Activated T-cell treated with anti-CD3 and anti-CD28 coated beads for 48 hours (primary cell): ENCODE results near the gene ECE2.

ENCODE experiments used
- DNase-seq: peaks from one replicate; pipeline ENCODE4 v3.0.0-alpha.2; 2020; ENCODE audit warnings: low read depth

Gene ECE2

DNA sequence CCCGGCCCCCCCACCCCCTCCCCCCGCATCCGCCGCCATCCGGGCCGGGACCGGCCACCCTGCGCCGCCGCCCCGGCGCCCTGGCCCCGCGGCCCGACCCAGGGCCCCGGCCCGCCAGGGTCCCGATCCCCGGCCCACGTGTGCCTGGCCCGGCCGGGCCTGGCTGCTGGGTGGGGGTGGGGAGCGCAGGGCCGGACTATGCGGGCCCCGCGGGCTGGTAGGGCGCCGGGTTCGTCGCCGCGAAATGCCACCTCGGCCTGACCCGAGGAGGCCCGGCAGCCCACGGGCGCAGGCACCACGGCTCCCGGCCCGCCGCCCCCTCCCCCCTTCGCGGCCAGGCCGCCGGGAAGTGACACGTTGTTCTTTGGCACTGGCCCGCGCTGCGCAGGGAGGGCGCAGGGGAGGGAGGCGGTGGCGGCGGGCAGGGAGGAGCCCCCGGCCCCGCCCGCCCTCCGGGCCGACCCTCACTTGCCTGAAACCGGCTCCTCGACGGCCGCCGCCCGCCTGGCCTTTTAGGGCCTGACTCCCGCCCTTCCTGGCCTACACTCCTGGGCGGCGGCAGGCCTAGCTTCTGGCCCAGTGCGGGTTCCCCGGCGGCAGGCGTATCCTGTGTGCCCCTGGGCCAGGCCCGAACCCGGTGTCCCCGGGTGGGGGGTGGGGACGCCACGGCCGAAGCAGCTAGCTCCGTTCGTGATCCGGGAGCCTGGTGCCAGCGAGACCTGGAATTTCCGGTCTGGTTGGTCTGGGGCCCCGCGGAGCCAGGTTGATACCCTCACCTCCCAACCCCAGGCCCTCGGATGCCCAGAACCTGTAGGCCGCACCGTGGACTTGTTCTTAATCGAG is 39.1 kb downstream of the ECE2 start:
- DNase-seq = peak; percentile 50

DNA sequence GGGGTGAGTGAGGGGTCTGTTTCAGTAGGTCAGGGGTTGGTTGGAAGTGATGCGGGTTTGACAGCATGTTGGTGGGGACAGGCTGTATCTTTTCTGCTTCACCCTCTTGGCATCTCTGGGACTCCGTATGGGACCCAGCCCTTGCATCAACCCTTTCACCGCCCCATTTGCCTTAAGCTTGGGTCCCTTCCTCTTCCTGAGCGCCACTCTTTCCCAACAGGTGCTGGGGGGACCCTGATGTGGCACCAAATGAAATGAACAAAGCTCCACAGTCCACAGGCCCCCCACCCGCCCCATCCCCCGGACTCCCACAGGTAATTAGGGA is 39.7 kb downstream of the ECE2 start:
- no peak for DNase-seq

GRCh38 chr3:184315871-184316661 is 40.2 kb downstream of the ECE2 start:
- DNase-seq = no peak

DNA sequence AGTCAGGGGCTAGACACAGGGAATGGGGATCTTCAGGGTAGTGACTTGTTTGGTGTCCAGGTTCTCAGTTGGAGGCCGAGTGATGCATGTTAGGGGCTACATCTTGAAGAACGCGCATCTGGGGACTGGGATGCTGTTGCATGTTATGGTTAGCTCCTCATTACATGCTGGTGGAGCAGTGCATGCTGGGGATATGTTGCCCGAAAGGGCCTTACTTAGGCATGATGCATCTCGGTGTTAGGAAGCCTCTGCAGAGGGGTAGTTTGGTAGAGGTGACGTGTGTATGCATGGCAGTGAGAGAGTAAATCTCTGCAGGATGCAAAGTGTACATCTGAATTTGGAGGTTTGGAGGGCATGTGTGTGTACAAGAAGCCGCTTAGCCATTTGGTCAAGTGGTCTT is 41.0 kb downstream of the ECE2 start:
- DNase-seq = no peak

DNA sequence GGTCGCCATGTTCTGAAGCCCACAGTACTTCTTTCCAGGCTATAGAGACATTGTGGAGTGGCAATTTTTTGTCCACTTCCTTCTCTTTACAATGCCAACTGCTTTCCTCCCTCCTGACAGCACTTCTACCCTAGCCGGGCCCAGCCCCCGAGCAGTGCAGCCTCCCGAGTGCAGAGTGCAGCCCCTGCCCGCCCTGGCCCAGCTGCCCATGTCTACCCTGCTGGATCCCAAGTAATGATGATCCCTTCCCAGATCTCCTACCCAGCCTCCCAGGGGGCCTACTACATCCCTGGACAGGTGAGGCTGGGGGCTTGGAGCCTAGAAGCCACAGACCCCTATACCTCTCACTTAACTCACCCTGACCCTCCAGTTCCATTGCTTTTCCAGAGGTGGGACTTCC is 41.4 kb downstream of the ECE2 start:
- DNase-seq = no peak

GRCh38 chr3:184320104-184320445 is 44.3 kb downstream of the ECE2 start:
- peak; percentile 43 for DNase-seq

- DNase-seq = no peak
These were observed 45.8 kb downstream of the ECE2 start for GRCh38 chr3:184321666-184322065.

- DNase-seq = no peak
These were observed 47.1 kb downstream of the ECE2 start for GRCh38 chr3:184322731-184323487.

GRCh38 chr3:184323696-184324095 is 47.9 kb downstream of the ECE2 start:
- DNase-seq = no peak

DNA sequence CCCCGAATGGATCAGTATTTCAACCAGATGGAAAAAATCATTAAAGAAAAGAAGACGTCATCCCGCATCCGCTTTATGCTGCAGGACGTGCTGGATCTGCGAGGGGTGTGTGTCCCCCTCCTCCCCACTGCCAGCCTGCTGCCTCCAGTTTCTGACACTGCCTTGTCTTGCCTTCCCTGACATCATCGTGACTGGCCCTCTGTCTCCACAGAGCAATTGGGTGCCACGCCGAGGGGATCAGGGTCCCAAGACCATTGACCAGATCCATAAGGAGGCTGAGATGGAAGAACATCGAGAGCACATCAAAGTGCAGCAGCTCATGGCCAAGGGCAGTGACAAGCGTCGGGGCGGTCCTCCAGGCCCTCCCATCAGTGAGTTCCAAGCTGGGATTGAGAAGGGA is 49.4 kb downstream of the ECE2 start:
- no peak for DNase-seq

GRCh38 chr3:184325715-184326369 is 50.0 kb downstream of the ECE2 start:
- DNase-seq = peak; percentile 39

DNA sequence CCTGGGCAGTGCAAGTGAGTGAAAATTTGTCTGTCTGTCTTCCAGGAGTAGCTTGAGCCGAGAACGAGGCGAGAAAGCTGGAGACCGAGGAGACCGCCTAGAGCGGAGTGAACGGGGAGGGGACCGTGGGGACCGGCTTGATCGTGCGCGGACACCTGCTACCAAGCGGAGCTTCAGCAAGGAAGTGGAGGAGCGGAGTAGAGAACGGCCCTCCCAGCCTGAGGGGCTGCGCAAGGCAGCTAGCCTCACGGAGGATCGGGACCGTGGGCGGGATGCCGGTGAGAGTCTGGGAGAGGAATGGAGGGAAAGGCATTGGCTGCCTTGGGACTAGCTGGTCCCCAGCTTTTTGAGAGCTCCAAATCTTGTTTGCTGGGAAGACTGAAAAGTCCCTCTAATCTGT is 51.3 kb downstream of the ECE2 start:
- DNase-seq = no peak

- no peak for DNase-seq
These were observed 52.7 kb downstream of the ECE2 start for GRCh38 chr3:184328516-184328915.

DNA sequence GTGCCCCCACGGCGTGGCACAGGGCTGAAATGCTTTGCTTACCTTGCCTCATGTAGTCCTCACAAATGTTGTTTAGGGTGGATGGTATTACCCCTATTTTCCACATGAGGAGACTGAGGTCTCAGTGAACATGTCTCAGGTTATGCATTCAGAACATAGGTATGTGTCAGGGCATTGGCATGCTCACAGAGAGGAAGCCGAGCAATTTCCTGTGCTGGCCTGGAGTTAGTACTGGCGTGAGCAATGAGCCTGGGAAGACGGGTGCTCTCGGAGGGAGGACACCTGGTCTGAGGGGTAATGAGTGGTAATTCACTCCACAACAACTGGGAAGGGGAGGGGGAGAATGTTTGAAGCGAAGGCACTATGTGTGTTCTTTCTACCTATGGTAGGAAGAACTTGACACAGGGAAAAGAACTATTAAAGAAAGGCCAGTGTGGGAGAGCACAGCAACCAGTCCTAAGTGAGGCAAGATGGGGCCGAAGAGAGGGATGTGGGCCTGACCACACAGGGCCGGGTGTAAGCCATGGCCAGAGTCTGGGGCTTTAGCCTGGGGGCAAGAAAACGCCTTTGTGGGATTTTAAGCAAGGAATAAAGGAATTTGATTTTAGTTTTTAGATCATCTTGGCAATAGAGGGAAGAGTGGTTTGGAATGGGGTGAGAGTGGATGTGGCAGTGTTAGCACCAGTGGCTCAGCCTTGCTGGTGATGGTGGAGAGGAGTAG is 56.7 kb downstream of the ECE2 start:
- no peak for DNase-seq

GRCh38 chr3:184333190-184333589 is 57.4 kb downstream of the ECE2 start:
- no peak for DNase-seq

DNA sequence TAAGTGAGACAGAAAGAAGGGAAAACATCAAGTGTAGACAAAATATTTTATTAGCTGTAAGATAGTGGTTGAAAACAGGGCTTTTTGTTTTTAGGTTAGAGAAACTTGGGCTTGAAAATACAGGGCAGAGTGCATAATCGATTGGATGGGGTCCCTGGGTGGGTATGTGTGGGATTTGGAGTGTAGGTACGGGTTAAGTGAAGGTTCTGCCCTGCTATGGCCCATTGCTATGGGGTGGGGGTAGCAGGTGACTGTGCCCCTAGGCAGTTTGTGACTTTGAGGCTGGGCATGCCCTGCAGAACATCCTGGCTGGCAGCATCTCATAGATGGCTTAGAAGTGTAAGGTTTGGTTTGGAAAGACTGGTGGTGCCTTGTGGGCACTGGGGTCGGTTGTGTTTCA is 57.9 kb downstream of the ECE2 start:
- DNase-seq = no peak

DNA sequence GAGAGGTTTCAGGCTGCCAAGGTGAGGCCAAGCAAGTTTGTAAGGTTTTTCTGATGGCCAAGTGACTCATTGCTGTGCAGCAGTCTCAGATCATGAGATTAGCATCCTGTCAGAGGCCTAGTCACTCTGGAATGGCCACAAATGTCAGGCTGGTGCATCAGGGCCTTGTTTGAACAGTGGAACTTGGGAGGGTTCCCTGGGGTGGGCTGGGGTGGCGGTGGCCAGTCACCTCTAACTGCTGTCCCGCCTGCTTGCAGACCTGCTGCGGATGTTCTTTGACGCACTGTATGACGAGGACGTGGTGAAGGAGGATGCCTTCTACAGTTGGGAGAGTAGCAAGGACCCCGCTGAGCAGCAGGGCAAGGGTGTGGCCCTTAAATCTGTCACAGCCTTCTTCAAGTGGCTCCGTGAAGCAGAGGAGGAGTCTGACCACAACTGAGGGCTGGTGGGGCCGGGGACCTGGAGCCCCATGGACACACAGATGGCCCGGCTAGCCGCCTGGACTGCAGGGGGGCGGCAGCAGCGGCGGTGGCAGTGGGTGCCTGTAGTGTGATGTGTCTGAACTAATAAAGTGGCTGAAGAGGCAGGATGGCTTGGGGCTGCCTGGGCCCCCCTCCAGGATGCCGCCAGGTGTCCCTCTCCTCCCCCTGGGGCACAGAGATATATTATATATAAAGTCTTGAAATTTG is 58.8 kb downstream of the ECE2 start:
- DNase-seq = peak; percentile 37

- no peak for DNase-seq
These were observed 59.5 kb downstream of the ECE2 start for GRCh38 chr3:184335291-184335660.

DNA sequence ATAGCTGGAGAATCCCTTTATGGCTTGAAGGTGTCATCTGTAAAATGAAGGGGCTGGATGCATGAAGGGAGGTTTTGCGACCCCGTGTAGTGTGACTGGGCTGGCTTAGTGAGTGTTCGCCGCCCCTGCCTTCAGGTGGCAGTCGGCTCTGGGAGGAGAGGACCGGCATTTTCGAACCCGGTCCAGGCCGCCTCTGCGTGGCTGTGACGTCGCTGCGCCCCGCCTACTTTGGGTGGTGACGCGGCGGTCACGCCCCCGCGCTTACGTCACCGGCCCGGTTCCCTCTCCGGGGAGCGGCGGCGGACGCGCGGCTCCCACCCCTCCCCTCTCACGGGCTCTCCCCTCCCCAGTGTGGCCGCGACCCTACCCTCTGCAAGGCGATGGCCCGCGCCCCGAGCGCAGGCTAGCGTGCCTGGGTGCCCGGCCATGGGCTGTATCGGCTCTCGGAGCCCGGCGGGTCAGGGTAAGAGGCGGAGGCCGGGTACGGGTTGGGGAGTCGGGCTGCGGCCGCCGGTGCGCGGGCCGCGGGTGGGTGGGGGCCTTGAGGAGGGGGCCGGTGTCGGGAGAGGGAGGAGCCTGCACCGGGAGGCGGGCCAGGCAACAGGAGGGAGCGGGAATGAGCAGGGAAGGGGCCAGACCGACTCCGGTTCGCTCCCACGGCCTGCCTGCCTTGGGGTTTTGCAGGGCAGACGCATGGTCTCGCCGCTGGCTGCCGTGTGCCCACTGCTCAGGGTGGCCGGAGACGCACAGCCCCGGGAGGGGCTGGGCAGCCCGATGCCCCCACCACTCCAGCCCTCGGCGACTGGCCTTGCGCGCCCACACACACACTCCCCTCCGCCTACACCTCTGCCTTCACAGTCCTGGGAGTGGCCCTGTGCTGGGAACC is 60.1 kb downstream of the ECE2 start:
- peak; percentile 86 for DNase-seq
